CD1c-positive myeloid dendritic cell (primary cell): ENCODE results near the gene PCDHA1.
"Not testable (repeated sequence)": the region's sequence is repeated elsewhere in the genome, so short reads cannot be mapped to it uniquely, and the experiment has no call there.

ENCODE experiments used
- DNase-seq: peaks from one replicate; pipeline ENCODE4 v3.0.0-alpha.2; 2016; ENCODE audit errors: extremely low spot score

Gene PCDHA1

DNA sequence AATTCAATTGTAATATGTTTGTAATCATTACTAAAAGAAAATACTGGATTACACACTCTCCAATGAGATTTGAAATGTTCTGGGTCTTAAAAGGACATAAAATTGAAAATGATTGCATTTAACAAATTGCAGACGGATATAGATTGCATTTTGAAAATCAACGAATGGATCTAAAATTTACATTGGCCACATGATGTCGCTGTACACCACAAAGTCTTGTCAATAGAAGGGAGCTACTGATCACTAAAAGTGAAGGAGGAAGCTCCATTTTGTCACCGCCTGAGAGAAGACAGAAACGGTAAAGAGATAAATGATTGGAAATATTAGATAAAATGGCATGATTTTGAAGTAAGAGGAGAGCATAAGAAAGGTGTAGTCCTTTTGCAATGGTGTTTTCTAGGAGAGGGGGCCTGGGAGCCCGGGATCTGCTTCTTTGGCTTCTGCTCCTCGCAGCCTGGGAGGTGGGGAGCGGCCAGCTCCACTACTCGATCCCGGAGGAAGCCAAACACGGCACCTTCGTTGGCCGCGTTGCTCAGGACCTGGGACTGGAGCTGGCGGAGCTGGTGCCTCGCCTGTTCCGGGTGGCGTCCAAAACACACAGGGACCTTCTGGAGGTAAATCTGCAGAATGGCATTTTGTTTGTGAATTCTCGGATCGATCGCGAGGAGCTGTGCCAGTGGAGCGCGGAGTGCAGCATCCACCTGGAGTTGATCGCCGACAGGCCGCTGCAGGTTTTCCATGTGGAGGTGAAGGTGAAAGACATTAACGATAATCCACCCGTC is at the start of gene PCDHA1:
PCDHA1 (plus strand) TSS at position 236 of the 782 bp plus-strand sequence.
- DNase-seq: no peak

DNA sequence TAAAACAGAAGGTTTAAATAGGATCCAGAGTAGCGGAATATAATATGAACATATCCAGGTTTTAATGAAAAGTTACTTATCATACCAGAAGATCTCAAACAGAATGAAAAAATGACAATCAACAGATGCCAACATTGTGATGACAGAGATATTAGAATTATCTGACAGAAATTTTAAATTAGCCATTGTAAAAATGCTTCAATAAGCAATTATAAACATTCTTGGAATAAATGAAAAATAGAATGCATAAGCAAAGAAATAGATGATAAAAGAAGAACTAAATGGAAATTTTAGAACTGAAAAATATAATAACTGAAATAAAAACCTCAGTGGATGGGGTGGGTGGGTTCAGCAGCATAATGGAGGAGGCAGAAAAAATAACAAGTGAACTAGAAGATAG is 48.5 kb upstream of the PCDHA1 start:
- no peak for DNase-seq

DNA sequence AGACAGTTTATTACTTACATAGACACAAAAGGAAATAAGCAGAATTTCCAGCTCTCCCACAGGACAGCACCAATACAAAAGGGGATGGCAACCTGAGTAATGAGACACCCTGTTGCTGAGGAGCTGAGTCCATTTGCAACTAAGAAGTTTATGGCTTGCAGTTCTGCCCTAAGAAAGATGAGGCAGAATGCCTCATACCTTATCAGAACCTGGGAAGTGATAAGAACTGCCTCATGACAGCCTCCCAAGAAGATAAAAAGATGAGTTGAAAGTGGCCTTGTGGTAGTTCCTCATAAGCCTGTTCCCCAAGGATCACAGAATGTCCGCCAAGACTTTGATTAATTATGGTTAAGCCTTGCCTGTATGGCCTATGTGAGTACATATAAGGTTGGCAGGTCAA is 44.0 kb upstream of the PCDHA1 start:
- DNase-seq: no peak

DNA sequence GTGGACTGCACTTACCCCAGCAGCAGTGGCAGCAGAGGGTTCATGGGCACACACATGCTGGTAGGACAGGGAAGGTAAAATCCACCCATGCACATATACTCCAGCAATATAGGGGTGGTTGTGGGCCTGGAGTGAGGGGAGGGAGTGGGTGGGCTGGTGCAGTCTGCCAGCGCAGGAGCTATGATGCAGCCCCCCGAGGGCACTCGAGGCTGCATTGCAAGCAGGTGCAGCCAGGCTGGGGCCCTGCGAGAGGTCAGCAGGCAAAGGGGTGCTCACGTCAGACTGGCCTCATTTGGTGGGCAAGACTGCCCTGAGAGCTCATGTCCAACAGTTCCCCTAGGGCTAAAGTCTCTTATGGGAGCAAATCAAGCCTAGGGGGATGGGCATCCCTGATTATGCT is 32.4 kb upstream of the PCDHA1 start:
- no peak for DNase-seq

DNA sequence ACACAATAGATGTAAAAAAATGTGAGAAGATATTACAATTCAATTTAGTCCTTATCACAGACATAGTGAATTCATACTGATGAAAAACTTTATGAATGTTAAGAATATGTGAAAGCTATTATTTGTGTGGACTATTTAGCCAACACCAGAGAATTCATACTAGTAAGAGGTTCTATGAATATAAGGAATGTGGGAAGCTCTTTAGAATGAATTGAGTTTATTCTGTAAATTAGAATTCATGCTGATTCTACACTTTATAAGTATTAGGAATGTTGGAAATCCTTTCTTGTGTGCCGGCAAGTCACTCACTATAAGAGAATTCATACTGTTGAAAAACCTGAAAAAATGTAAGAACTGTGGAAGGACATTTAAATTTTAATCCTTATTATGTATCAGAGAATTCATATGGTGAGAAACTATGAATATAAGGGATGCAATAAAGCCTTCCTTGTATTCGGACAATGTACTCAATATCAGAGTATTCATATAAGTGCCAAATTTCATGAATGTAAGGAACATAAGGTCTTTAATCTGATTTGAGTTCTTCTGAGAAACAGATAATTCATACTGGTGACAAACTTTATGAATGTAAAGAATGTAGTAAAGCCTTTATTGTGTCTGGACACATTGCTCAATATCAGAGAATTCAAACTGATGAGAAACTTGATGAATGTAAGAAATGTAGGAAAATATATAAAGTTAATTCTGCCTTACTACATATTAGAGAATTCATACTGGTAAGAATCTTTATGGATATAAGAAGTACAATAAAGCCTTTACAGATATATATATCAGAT is 21.6 kb upstream of the PCDHA1 start:
- DNase-seq: no peak

DNA sequence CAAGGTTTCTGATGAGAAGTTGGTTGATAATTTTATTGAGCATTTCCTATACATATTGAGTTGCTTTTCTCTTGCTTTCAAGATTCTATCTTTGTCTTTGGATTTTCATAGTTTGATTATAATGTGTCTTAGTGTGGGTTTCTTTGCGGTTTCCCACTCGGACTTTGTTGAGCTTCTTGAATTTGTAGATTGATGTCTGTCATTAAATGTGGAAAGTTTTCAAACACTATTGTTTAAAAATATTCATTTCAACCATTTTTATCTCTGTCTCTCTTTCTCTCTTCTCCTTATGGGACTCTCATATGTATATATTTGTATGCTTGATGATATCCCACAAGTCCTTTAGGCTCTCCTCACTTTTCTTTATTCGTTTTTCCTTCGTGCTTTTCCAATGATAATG is 18.5 kb upstream of the PCDHA1 start:
- DNase-seq: no peak

DNA sequence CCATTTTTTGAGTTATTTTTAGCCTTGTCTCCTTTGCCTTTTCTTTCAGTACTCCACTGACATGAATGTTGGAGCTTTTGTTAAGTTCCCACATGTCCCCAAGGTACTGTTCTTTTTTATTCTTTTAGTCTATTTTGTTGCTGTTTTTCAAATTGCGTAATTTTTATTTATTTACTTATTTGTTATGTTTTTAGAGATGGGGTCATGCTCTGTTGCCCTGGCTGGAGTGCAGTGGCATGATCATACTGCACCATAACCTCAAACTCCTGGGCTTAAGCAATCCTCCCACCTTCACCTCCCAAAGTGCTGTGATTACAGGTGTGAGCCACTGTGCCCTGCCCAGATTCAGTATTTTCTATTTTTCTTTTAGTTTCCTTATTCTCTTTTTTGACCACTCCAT is 5.4 kb upstream of the PCDHA1 start:
- no peak for DNase-seq

DNA sequence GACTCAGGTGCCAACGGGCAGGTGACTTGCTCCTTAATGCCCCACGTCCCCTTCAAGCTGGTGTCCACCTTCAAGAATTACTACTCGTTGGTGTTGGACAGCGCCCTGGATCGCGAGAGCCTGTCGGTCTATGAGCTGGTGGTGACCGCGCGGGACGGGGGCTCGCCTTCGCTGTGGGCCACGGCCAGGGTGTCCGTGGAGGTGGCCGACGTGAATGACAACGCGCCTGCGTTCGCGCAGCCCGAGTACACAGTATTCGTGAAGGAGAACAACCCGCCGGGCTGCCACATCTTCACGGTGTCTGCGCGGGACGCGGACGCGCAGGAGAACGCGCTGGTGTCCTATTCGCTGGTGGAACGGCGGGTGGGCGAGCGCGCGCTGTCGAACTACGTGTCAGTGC is 1.5 kb downstream of the PCDHA1 start:
- DNase-seq: not testable (repeated sequence)

DNA sequence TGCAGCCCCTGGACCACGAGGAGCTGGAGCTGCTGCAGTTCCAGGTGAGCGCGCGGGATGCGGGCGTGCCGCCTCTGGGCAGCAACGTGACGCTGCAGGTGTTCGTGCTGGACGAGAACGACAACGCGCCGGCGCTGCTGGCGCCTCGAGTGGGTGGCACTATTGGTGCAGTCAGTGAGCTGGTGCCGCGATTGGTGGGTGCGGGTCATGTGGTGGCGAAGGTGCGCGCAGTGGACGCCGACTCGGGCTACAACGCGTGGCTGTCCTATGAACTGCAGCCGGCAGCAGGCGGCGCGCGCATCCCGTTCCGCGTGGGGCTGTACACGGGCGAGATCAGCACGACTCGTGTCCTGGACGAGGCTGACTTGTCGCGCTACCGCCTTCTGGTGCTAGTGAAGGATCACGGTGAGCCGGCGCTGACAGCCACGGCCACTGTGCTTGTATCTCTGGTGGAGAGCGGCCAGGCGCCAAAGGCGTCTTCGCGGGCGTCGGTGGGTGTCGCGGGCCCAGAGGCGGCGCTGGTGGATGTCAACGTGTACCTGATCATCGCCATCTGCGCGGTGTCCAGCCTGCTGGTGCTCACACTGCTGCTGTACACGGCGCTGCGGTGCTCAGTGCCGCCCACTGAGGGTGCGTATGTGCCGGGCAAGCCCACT is 2.0 kb downstream of the PCDHA1 start:
- not testable (repeated sequence) for DNase-seq

DNA sequence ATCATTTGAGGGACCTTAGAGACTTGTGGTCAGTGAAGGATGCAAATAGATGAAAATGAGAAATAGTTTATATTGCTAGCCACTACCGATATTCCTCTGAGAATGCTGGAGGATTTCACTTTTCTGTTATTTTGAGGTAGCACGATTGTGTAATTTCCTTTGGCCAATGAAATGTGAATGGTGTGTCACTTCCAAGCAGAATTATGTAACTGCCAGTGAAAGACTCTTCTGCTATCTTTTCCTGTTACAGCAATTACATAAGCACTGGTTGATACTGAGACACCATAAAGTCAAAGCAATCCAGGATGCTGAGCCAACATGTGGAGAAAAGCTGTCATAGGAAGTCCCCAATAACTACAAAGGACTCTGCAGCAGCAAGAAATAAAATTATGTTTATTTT is 5.1 kb downstream of the PCDHA1 start:
- no peak for DNase-seq

DNA sequence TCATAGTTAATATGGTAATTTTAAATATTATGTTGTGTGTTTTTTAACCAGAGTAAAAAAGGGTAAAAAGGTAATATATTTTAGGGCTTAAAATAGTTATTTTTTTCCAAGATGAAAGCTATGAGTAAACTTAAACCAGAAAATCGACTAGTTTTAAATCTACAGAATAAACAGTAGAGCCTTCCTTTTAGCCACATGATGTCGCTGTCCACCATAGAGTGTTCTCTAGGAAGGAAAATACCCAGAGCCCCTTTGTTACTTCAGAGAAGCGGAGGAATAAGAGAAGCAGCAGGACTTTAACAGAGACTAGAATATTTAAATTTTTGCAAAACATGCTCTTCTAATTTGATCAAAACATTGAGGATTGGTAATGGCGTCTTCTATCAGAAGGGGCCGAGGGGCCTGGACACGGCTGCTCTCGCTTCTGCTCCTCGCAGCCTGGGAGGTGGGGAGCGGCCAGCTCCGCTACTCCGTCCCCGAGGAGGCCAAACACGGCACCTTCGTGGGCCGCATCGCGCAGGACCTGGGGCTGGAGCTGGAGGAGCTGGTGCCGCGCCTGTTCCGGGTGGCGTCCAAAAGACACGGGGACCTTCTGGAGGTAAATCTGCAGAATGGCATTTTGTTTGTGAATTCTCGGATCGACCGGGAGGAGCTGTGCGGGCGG is 8.8 kb downstream of the PCDHA1 start, which contains the start of gene PCDHA2:
PCDHA2 (plus strand) TSS at position 258 of the 664 bp plus-strand sequence.
- DNase-seq: no peak

DNA sequence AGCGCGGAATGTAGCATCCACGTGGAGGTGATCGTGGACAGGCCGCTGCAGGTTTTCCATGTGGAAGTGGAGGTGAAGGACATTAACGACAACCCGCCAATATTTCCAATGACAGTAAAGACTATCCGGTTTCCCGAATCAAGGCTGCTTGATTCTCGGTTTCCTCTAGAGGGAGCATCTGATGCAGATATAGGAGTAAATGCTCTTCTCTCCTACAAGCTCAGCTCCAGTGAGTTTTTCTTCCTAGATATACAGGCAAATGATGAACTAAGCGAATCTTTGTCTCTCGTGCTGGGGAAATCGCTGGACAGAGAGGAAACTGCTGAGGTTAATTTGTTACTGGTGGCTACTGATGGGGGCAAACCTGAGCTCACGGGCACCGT is 9.3 kb downstream of the PCDHA1 start:
- no peak for DNase-seq

DNA sequence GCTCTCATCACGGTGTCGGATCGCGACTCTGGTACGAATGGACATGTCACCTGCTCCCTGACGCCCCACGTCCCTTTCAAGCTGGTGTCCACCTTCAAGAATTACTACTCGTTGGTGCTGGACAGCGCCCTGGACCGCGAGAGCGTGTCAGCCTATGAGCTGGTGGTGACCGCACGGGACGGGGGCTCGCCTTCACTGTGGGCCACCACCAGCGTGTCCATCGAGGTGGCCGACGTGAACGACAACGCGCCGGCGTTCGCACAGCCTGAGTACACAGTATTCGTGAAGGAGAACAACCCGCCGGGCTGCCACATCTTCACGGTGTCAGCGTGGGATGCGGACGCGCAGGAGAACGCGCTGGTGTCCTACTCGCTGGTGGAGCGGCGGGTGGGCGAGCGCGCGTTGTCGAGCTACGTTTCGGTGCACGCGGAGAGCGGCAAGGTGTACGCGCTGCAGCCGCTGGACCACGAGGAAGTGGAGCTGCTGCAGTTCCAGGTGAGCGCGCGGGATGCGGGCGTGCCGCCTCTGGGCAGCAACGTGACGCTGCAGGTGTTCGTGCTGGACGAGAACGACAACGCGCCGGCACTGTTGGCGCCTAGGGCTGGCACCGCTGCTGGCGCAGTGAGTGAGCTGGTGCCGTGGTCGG is 10.3 kb downstream of the PCDHA1 start:
- DNase-seq: not testable (repeated sequence)

DNA sequence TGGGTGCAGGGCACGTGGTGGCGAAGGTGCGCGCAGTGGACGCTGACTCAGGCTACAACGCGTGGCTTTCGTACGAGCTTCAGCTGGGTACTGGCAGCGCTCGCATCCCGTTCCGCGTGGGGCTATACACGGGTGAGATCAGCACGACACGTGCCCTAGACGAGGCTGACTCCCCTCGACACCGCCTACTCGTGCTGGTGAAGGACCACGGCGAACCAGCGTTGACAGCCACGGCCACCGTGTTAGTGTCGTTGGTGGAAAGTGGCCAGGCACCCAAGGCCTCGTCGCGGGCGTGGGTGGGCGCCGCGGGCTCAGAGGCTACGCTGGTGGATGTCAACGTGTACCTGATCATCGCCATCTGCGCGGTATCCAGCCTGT is 10.8 kb downstream of the PCDHA1 start:
- DNase-seq: no peak

DNA sequence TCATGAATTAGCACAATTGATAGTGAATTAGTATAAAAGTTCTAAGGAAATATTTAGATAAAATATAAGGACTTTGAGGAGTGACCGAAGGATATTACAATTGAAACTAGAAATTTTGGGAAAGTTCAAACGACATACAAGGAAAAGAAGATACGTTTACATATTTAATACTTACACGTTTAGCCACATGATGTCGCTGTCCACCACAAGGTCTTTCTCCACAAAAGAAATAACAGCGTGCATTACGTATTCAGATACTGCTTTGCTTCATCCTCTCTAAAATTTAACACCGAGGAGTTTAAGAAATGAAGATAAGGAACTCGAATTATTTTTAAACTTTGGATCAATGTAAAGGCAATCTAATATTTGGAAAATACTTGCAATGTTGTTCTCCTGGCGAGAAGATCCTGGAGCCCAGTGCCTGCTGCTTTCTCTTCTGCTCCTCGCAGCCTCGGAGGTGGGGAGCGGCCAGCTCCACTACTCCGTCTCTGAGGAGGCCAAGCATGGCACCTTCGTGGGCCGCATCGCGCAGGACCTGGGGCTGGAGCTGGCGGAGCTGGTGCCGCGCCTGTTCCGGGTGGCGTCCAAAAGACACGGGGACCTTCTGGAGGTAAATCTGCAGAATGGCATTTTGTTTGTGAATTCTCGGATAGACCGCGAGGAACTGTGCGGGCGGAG is 15.0 kb downstream of the PCDHA1 start, which contains the start of gene PCDHA3:
PCDHA3 (plus strand) TSS at position 242 of the 678 bp plus-strand sequence.
- DNase-seq: no peak

DNA sequence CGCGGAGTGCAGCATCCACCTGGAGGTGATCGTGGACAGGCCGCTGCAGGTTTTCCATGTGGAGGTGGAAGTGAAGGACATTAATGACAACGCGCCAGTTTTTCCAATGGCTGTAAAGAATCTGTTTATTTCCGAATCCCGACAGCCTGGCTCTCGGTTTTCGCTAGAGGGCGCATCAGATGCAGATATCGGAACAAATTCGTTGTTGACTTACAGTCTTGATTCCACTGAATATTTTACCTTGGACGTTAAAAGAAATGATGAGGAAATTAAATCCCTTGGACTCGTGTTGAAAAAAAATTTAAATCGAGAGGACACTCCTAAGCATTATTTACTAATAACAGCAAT is 15.5 kb downstream of the PCDHA1 start:
- no peak for DNase-seq

DNA sequence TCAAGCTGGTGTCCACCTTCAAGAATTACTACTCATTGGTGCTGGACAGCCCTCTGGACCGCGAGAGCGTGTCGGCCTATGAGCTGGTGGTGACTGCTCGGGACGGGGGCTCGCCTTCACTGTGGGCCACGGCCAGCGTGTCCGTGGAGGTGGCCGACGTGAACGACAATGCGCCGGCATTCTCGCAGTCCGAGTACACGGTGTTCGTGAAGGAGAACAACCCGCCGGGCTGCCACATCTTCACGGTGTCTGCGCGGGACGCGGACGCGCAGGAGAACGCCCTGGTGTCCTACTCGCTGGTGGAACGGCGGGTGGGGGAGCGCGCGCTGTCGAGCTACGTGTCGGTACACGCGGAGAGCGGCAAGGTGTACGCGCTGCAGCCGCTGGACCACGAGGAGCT is 16.4 kb downstream of the PCDHA1 start:
- not testable (repeated sequence) for DNase-seq

DNA sequence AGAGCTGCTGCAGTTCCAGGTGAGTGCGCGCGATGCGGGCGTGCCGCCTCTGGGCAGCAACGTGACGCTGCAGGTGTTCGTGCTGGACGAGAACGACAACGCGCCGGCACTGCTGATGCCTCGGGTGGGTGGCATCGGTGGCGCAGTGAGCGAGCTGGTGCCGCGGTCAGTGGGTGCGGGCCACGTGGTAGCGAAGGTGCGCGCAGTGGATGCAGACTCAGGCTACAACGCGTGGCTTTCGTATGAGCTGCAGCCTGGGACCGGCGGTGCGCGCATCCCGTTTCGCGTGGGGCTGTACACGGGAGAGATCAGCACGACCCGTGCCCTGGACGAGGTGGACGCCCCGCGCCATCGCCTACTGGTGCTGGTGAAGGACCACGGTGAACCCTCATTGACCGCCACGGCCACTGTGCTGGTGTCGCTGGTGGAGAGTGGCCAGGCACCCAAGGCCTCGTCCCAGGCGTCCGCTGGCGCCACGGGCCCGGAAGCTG is 16.9 kb downstream of the PCDHA1 start:
- DNase-seq: no peak

DNA sequence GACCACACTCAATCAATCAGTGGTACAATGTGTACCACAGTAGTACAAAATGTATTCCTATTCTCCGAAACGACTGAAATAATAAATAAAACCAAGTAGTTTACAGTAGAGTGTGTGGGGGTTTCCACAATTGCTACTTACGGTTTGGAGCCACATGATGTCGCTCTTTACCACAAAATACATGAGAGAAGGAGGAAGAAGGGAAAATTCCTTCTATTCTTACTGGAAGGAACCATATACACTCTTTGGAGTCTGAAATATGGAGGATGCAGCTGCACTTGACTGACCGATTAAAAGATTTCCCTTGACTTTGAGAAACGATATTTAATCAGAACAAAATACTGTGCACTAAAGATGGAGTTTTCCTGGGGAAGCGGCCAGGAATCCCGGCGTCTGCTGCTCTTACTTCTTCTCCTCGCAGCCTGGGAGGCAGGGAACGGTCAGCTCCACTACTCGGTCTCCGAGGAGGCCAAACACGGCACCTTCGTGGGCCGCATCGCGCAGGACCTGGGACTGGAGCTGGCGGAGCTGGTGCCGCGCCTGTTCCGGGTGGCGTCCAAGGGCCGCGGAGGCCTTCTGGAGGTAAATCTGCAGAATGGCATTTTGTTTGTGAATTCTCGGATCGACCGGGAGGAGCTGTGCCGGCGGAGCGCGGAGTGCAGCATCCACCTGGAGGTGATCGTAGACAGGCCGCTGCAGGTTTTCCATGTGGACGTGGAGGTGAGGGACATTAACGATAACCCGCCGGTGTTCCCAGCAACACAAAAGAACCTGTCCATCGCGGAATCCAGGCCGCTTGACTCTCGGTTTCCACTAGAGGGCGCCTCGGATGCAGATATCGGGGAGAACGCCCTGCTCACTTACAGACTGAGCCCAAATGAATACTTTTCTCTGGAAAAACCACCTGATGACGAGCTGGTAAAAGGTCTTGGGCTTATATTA is 21.2 kb downstream of the PCDHA1 start, which contains the start of gene PCDHA4:
PCDHA4 (plus strand) TSS at position 235 of the 942 bp plus-strand sequence.
- DNase-seq: no peak
